ENCODE results near the gene ATP13A2. TPM values are rescaled to one million over a fixed set of nuclear protein-coding genes. Genes with fewer than 3 reads are reported as not detected.

The ATP13A2 gene
- total RNA-seq, 4 donors from 2014 or later: 17.9 to 37.0 (median 26.8) TPM

DNA sequence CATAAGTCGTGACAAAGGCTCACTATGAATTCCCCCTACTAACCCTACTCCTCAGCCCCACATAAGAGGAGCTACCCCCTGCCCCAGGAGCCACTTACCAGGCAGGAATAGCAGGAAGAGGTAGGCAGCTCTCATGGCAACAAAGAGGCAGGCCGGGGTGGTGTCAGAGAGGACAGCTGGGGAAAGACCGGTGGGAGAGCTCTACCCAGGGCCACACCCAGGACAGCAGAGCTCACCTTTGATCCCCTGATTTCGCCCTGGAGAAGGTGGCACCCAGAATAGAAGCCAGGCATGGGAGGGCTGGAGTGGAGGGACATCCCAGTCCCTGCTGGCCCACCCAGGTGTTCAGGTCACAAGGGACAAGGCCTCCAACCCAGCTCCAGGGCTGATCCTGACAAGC, 33.6 kb downstream of the ATP13A2 start:
- peaks cover 4 to 14% (median 13%) of the 10 kb centered on the region in 3 donors for H3K27me3 ChIP-seq
- no peak overlapping the region for H3K27ac ChIP-seq
- no peaks in the 10 kb centered on the region for H3K4me1 ChIP-seq
- no peaks in the 10 kb centered on the region for H3K9me3 ChIP-seq
- no peak for DNase-seq
- ATAC-seq: no peak
- TF ChIP-seq, protein P1, sequence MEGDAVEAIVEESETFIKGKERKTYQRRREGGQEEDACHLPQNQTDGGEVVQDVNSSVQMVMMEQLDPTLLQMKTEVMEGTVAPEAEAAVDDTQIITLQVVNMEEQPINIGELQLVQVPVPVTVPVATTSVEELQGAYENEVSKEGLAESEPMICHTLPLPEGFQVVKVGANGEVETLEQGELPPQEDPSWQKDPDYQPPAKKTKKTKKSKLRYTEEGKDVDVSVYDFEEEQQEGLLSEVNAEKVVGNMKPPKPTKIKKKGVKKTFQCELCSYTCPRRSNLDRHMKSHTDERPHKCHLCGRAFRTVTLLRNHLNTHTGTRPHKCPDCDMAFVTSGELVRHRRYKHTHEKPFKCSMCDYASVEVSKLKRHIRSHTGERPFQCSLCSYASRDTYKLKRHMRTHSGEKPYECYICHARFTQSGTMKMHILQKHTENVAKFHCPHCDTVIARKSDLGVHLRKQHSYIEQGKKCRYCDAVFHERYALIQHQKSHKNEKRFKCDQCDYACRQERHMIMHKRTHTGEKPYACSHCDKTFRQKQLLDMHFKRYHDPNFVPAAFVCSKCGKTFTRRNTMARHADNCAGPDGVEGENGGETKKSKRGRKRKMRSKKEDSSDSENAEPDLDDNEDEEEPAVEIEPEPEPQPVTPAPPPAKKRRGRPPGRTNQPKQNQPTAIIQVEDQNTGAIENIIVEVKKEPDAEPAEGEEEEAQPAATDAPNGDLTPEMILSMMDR (IDR thresholded peaks at IDR 0.05 in 4 of 5, conservative IDR thresholded peaks at IDR 0.05 in 1 of 5): no peak
- TF ChIP-seq POLR2A (IDR thresholded peaks at IDR 0.05): no peak
- H3K4me3 ChIP-seq: no peak overlapping the region
- in situ Hi-C loops (cut with MboI; ENCODE audit: low sequenced_read_pairs in 4 of 4) (no loop called here), intact Hi-C loops (cut with DNase I; ENCODE audit: low total_unique reads) (no loop called here)
- H3K36me3 ChIP-seq: no peaks in the 10 kb centered on the region

DNA sequence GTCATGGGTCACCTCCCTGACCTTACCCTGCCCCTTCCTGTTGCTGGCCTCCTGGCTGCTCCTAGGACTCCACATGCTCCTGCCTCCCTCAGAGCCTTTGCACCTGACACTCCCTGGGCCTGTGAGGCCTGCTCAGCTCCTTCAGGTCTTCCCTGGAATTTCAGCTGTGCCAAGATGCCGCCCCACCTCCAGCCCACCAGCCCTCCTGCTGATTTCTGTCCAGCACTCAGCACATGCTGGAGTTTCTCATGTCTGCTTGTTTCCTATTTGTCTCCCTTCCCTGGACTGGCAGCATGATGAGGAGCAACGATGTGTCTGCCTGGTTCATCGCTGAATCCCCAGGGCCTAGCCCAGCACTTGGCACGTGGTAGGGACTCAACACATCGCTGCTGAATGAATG, 34.4 kb downstream of the ATP13A2 start:
- intact Hi-C loops (cut with DNase I; ENCODE audit: low total_unique reads): no loop called here
- DNase-seq (no peak), ATAC-seq (no peak)
- H3K27me3 ChIP-seq: peaks cover 4 to 14% (median 13%) of the 10 kb centered on the region in 3 donors
- H3K27ac ChIP-seq: no peak overlapping the region
- H3K4me3 ChIP-seq: no peak overlapping the region
- no peak for TF ChIP-seq POLR2A (IDR thresholded peaks at IDR 0.05)
- TF ChIP-seq, protein P1 (IDR thresholded peaks at IDR 0.05 in 4 of 5, conservative IDR thresholded peaks at IDR 0.05 in 1 of 5): no peak
- no peaks in the 10 kb centered on the region for H3K9me3 ChIP-seq
- H3K4me1 ChIP-seq: no peaks in the 10 kb centered on the region
- in situ Hi-C loops (cut with MboI; ENCODE audit: low sequenced_read_pairs in 4 of 4): no loop called here
- H3K36me3 ChIP-seq: no peaks in the 10 kb centered on the region

DNA sequence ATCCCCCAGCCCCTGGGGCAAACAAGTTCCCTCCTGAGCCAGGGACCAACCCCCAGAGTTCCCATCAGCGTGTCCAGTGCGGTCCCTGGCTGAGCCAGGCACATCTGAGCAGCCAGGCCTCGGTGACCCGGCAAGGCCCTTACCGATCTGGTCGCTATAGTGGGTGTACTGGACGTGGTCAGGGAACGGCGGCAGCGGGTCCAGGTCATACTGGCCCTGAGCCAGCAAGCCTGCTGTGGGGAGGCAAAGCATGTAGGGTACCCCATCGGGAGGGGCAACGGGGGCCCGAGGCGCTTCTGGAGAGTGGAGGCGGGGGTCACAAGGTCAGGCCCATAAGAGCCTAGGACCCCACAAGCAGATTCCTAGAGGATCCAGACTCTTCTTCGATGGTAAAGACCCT, 34.8 kb downstream of the ATP13A2 start:
- ATAC-seq (no peak), DNase-seq (no peak)
- intact Hi-C loops (cut with DNase I; ENCODE audit: low total_unique reads): no loop called here
- in situ Hi-C loops (cut with MboI; ENCODE audit: low sequenced_read_pairs in 4 of 4): no loop called here
- H3K27ac ChIP-seq: no peak overlapping the region
- no peaks in the 10 kb centered on the region for H3K36me3 ChIP-seq
- no peak overlapping the region for H3K4me3 ChIP-seq
- no peaks in the 10 kb centered on the region for H3K9me3 ChIP-seq
- peaks cover 4 to 14% (median 13%) of the 10 kb centered on the region in 3 donors for H3K27me3 ChIP-seq
- no peak for TF ChIP-seq POLR2A (IDR thresholded peaks at IDR 0.05)
- TF ChIP-seq, protein P1 (IDR thresholded peaks at IDR 0.05 in 4 of 5, conservative IDR thresholded peaks at IDR 0.05 in 1 of 5): no peak
- H3K4me1 ChIP-seq: no peaks in the 10 kb centered on the region

DNA sequence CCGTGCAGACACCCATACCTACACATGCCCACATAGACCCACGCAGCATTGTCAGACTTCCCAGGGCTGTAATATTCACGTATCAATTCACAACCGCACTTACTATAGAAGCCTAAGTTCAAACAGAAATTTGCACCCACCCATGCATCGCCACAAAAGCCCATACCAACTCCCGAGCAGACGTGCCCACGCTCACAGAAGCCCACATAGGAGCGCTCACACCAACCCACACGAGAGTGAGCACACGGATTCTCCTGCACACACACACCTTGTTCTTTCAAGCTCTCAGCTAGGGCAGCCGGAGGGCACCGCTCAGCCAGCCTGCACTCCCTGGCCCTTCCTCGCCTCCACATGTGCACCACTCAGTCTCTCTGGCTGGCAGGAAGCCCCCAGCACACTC, 35.9 kb downstream of the ATP13A2 start:
- no peaks in the 10 kb centered on the region for H3K36me3 ChIP-seq
- ATAC-seq (no peak), DNase-seq (no peak)
- in situ Hi-C loops (cut with MboI; ENCODE audit: low sequenced_read_pairs in 4 of 4): no loop called here
- TF ChIP-seq, protein P1 (IDR thresholded peaks at IDR 0.05 in 4 of 5, conservative IDR thresholded peaks at IDR 0.05 in 1 of 5): no peak
- TF ChIP-seq POLR2A (IDR thresholded peaks at IDR 0.05): no peak
- no peaks in the 10 kb centered on the region for H3K9me3 ChIP-seq
- H3K27ac ChIP-seq: no peak overlapping the region
- H3K4me3 ChIP-seq: no peak overlapping the region
- H3K27me3 ChIP-seq: peaks cover 0 to 7% (median 6%) of the 10 kb centered on the region in 3 donors
- no peaks in the 10 kb centered on the region for H3K4me1 ChIP-seq
- intact Hi-C loops (cut with DNase I; ENCODE audit: low total_unique reads): no loop called here

DNA sequence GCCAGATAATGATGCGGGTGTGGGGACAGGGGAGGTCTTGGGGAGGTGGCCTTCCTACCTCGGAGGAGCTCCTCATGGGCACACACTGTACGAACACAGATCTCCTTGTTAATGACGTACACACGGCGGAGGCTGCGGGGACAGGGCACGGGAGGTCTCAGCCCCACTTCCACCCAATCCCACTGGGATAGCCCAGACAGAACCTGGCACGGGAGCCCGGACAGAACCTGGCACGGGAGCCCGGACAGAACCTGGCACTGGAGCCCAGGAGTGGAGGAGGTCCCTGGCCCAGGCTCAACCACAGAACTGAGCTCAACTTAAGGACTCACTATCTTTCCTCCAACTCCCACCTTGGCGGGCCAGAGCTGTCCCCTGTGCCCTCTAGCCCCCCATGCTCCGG, 36.5 kb downstream of the ATP13A2 start:
- intact Hi-C loops (cut with DNase I; ENCODE audit: low total_unique reads) (no loop called here), in situ Hi-C loops (cut with MboI; ENCODE audit: low sequenced_read_pairs in 4 of 4) (no loop called here)
- H3K27me3 ChIP-seq: peaks cover 0 to 4% (median 0%) of the 10 kb centered on the region in 3 donors
- no peaks in the 10 kb centered on the region for H3K36me3 ChIP-seq
- no peak overlapping the region for H3K4me3 ChIP-seq
- TF ChIP-seq POLR2A (IDR thresholded peaks at IDR 0.05): no peak
- TF ChIP-seq, protein P1 (IDR thresholded peaks at IDR 0.05 in 4 of 5, conservative IDR thresholded peaks at IDR 0.05 in 1 of 5): no peak
- H3K9me3 ChIP-seq: no peaks in the 10 kb centered on the region
- H3K27ac ChIP-seq: no peak overlapping the region
- ATAC-seq (no peak), DNase-seq (no peak)
- no peaks in the 10 kb centered on the region for H3K4me1 ChIP-seq
